COLO829 (cell line): ENCODE data around the gene PPP4C.
A peak's percentile ranks its signal among the peaks of the same experiment; 100 is the strongest.

Experiments
- DNase-seq: peaks from one replicate; pipeline ENCODE4 v3.0.0; 2012; ENCODE audit warnings: low spot score

The PPP4C gene

DNA sequence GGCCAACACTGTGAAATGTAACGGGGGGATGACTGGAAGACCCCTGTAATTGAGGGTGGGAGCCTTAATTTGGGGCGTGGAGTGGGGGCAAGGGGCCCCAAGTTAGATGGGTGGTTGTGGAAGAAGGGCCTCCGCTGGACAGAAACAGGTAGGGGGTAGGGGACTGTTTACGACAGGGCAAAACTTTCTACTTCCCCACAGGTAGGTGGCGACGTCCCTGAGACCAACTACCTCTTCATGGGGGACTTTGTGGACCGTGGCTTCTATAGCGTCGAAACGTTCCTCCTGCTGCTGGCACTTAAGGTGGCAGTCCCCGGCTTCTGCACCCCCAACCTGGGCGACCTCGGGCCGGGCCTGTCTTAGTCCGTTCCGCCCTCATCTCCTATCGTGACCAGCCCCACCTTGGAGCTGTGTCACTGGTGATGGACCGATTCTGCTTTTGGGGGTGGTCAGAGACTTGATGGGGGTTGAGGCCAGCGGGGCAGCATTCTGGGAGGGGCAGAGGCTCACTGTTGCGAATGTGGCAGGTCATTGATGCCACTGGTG, 6.8 kb downstream of the PPP4C start:
- DNase-seq = no peak

- no peak for DNase-seq
These were observed 7.6 kb downstream of the PPP4C start for GRCh38 chr16:30083216-30084055.

- DNase-seq = no peak
These were observed 8.5 kb downstream of the PPP4C start for GRCh38 chr16:30084096-30084815.

DNA sequence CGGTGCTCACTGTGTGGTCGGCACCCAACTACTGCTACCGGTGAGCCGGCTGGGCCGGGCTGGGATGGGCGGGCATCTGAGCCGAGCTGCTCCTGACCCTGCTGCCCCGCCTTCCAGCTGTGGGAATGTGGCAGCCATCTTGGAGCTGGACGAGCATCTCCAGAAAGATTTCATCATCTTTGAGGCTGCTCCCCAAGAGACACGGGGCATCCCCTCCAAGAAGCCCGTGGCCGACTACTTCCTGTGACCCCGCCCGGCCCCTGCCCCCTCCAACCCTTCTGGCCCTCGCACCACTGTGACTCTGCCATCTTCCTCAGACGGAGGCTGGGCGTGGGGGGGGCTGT, 9.0 kb downstream of the PPP4C start:
- no peak for DNase-seq

- DNase-seq = no peak
These were observed 9.5 kb downstream of the PPP4C start for GRCh38 chr16:30085247-30085646.

DNA sequence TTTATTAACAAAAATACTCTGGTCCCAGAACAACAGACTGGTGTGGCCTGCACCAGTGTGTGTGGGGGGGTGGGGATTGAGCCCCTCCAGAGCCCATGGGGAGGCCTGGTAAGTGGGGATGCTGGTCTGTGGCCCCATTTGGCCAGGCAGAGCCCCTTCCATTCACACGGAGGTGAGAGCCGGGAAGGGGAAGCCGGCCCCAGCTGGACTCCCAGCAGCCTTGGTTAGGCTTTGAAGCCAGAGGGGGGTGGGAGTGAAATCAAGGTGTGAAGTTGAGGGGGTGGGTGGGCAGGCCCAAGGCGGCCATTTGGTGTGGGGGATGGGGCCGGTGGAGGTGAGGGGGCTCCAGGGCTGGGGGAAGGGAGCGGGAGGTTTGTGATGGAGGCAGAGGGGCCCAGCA, 10.0 kb downstream of the PPP4C start:
- no peak for DNase-seq

GRCh38 chr16:30086291-30087140, 10.7 kb downstream of the PPP4C start:
- DNase-seq = no peak

GRCh38 chr16:30087181-30087898, 11.5 kb downstream of the PPP4C start:
- DNase-seq = no peak

DNA sequence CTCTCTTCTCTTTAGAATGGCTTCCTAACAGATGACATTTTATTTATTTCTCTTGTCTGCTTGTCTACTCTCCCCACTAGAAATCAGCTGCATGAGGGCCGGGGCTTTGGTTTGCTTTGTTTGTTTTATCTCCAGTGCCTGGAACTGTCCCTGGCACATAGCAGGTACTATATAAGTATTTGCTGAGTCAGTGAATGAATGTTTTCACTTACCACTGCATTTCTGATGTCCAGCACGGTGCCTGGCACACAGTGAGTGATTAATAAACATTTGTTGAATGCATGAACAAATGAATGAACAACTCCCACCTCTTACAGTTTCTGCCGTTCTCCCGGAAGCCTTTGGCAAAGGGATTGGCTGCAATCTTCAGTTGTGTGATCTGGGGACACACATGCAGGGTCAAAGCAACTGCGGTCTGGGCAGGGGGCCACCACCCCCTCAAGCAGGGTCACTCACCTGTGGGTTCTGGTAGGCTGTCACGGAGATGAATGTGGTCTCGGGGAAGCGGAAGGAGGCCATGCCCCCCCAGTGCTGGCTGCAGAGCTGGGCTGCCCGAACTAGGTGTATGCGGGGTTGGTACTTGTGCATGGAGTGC, 12.5 kb downstream of the PPP4C start:
- no peak for DNase-seq

- DNase-seq = no peak
These were observed 13.2 kb downstream of the PPP4C start for GRCh38 chr16:30088832-30089624.

DNA sequence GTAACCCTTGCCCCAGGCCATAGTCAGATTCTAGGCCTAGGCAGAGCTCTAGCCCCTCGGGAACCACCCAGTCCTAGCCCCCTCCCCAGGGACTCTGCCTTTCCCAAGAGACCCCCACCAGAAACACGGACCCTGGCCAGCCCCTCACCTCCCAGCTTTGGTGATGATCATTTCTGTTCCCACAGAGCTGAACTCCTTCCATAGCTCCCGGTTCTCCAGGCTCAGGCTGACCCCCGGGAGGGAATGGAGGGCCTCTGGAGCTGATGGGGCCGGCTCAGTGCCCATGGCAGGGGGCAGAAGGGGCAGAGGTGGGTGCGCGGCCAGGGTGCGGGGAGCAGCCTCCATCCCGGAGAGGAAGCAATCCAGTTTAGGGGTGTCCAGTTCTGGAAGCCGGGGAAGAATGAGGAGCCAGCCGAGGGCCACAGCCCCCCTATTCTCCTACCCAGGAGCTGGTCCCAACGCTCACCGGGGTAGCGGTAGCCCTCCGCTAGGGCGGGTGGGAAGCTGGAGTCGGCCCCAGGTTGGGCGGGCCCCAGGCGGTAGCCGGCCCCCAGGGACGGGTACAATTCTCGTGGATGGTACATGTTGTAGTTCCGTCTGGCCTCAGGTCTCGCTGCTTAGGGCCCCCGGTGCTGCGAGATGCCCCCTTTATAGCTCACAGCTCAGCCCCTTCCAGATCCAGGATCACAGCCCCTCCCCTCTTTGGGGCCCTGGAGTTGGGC, 15.0 kb downstream of the PPP4C start:
- no peak for DNase-seq

DNA sequence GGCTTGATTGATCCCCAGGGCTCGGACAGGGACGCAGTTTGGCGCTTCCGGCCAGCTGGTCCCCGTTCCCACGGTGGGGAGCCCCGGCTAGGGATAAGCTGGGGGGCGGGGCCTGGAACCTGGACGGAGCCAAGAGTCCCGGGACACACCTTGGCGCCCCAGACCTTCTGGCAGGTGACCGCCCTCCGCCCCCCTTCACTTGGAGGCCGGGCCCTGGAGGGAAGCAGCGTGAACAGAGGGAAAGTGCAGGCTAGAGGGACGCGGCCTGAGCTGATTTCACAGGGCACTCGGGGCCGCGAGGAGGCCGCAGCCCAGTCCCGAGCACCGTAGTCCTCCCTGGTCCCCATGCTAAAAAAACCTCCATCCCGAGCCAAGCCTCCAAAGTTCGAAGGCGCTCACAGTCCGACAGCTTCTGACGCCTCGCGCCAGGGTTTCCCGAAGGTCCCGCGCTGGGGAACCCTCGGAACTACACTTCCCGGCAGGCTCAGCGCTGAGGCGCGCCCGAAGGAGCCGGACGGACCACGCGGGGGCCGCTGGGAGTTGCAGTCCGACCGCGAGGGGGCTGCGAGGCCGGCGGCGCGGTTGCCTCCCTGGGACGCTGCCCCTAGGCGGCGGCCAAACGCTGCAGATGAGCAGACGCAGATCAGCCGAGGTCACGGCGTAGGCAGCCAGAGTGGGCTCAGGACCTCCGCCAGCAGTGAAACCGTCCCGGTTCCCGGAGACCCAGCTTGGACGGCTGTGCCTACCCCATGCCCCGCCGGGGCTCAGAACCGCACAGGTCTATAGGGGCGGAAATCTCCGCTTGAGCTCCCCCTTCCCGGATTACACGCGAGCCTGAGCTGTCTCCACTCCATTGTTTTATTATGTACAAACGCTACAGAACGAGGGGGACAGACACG, 15.9 kb downstream of the PPP4C start, which contains the start of gene TBX6:
Gene TBX6, minus strand, starts transcription at position 451 of the 899 bp plus-strand sequence. CDS start 731 bp downstream, outside the sequence.
- DNase-seq = peak; percentile 87

- DNase-seq = peak; percentile 89
These were observed 16.7 kb downstream of the PPP4C start for GRCh38 chr16:30092373-30093010.

GRCh38 chr16:30094541-30095165, 18.9 kb downstream of the PPP4C start:
- no peak for DNase-seq

DNA sequence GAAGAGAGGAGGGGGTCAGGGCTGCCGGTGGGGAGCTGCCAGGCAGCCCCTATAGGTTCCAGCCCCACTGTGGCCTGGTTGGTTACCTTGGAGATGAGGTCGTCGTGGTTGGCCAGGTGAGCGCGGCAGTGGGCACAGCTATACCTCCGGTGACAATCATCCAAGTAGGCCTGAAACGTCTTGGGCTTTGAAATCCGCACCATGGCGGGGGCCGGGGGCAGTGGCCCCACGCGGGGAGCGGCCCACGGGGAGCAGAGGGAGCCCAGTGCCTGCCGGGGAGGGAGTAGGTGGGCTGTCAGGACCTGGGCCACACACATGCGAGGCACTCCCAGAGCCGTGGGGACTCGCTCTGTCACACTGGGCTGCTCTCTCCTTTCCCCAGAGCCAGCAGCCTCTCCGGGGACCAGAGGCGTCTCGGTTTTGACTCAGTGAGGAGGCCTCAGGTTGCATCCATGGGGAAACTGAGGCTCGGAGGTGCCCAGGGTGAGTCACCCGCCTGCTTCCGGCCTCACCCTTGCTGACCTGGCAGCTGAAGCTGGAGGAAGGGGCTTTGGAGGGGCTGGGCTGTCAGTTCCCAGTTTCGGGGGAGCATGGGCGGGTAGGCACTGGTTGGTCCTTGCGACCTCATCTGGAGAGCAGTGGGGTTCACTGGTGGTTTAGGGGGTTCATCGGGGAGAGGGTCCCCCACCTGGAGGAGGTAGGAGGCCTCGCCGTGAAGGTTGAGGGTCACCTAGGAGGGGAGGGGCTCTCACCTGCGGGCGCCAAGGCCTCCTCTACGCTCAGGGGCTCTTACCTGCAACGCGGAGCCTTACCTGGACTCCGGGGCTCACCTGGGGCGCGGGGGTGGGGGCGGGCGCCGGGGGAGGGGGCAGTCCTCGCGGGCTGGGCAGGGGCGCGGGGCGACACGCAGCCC, 19.6 kb downstream of the PPP4C start:
- DNase-seq = no peak

DNA sequence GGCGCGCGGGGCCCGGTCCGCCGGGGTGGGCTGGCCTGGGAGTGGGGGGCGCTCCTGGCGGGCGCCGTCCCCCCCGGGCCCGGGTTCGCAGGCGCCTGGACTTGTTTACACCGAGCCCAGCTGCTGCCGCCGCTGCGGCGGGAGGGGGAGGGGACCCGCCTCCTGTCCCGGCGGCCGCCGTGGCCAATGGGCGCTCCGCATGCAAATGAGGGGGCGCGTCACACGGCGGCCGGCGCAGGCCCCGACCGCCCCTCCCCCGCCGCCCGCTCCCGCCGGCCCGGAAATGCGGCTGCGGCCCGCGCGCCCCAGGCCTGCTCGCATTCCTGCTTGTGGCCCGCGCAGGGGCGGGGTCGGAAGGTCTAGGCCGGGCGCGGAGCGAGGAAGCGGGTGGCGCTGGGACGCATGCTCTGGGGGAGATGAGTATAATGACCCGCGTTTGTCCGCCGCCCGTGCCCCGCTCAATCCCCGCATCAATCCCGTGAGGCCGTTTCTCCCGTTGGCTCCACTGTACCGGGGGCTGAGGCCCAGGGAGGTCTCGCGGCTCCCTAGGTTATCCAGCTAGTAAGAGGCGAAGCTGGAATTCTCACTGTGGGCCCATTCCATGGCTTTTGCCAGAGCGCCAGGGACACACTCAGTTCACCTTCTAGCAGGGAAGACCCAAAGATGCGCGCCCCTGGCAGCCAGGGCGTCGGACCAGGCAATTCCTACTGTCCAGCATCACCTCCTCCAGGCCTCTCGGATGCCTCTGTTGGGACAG, 20.5 kb downstream of the PPP4C start, which contains the start of gene YPEL3:
Gene YPEL3, minus strand, starts transcription at position 109 of the 757 bp plus-strand sequence. CDS start 731 bp downstream, outside the sequence.
- peak; percentile 88 for DNase-seq
